Fibroblast of gingiva (primary cell): ENCODE results near the gene ENKUR.
A peak's percentile ranks its signal among the peaks of the same experiment; 100 is the strongest.

ENCODE experiments used
- DNase-seq: peaks from one replicate; pipeline ENCODE4 v3.0.0-alpha.2; 2011; ENCODE audit warnings: low read depth

Gene ENKUR, protein sequence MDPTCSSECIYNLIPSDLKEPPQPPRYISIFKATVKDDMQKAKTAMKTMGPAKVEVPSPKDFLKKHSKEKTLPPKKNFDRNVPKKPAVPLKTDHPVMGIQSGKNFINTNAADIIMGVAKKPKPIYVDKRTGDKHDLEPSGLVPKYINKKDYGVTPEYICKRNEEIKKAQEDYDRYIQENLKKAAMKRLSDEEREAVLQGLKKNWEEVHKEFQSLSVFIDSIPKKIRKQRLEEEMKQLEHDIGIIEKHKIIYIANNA

DNA sequence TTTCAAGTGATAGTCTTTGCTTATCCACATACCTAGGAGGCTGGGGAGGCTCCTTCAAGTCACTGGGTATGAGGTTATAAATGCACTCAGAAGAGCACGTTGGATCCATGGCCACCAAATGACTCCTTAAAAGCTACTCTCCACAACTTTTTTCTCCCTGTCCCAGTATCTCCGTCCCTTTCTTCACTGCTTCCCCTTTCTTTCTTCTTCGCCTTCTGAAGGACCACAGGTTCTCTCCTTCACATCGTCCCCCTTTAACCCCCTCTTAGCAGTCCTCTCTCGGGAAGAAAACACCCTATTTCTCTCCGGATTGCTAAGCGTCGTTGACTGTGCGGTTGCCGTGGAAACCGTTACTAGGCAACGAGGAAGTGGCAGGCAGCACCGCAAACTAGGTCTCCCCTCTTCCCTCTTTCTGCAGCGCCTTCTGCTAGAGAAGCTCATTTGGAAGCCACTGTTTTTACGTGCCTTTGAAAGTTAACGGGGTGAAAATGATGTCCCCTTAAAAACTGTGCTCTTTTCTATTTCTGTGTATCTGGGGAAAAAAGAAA is at the start of gene ENKUR:
ENKUR (minus strand) TSS at position 331 of the 548 bp plus-strand sequence; CDS start at position 109, 222 bp downstream.
- peak; percentile 92 for DNase-seq

DNA sequence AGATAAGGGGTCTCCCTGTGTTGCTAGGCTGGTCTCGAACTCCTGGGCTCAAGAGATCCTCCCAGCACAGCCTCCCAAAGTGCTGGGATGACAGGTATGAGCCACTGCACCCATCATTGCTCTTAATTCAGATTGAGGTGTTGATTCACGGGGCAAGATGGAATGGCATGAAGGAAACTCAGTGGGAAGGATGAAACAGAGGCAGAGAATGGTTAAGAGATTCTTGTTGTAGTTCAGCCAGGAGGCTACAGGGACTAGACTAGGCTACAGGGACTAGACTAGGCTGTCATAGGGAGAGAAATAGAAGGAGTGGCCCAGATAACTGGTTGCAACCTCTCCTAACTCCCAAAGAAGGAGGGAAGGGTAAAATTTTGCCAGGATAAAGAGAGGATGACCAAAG is 48.4 kb upstream of the ENKUR start:
- no peak for DNase-seq

DNA sequence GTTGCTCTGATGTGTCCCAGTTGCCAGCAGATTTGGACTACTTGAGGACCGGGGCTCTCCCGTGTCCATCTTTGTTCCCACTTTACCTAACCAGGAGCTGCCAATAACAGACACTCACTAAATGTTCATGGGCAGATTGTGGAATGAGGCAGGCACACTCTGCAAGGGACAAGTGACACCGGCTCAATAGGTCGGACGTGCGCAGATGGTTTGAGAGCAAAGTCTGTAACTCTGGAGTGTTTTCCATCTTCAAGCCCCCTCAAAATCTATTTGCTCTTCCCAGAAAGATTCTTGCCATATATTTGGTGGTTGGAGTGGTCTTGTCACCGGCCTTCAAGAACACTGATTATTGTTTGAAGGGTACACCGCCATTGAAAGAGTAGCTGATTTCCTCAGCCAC is 47.7 kb upstream of the ENKUR start:
- no peak for DNase-seq

DNA sequence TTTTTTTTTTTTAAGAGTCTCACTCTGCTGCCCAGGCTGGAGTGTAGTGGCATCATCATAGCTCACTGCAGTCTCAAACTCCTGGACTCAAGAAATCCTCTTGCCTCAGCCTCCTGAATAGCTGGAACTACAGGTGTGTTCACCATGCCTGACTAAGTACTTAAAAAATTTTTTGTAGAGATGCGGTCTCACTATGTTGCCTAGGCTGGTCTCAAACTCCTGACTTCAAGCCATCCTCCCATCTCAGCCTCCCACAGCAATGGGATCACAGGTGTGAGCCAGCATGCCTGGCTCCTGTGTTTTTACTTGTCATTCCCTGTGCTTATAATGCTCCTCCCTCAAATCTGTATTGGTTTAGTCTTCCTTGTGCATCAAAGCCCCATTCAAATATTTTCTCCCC is 47.2 kb upstream of the ENKUR start:
- DNase-seq, result no peak

DNA sequence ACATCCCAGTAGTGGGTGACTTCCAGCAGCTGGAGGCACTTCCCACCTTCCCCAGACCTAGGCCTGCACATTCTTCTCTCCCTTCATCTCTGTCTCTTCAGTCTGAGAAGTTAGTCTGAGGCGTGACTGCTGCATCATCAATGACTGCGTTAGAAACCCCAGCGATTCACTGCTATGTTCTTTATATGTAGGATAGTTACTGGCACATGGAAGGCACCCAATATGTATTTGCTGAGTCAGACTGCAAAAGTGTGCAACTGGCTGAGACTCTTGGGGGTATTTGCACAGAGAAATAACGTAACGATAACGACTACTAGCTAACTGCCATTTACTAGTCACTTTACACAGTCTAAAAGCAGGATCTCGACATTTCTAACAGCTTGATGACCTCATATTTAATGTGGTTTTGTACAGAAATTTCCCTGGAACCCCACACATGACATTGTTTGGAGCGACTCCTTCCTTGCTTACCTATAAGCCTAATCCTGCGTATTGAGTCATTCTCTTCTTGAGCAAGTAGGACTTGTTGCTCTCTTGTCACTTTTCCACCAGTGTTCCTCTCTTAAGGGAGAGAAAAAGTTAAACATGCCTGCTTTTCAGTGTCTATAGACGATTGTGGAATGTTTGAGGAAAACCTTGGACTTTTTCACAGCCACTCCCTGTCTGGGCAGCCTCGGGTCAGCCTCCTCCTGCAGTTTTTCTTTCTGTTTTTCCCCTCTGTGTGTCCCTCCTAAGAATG is 45.9 kb upstream of the ENKUR start:
- no peak for DNase-seq

DNA sequence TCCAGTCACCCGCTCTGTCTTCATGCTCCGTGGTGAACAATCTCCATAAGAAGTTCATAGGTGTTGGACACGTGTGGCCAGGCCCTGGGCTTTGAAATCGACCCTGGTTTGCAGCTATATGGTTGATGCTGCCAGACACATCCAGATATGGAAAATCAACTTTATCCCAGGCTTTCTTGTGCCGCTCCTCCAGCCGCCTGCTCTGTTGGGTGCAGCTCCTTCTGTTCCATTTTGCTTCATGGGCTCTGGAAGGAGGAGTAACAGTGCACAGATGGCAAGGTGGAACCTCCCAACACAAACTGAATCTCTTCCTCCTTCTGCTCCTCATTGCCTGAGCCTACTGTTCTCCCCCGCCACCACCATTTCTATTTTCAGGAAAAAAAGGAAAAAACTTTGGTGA is 45.2 kb upstream of the ENKUR start:
- no peak for DNase-seq

DNA sequence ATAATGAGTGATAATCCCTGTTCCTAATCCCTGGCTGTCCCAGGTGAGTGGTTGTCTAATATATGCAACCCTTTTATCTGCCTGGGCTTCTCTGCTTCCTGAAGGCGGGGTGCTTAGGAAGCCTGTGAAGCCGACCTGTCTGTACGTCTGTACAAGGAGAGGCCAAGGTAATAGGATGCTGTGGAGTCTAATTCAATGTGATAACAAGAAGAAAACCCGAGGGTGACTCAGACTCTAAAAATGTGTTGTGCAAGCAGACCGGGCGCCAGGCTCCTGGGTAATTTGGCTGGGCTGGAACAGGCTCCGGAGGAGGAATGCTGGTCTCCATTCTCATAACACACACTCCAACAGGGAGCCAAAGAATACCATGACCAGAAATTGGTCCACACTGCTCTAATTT is 44.0 kb upstream of the ENKUR start:
- peak; percentile 83 for DNase-seq

DNA sequence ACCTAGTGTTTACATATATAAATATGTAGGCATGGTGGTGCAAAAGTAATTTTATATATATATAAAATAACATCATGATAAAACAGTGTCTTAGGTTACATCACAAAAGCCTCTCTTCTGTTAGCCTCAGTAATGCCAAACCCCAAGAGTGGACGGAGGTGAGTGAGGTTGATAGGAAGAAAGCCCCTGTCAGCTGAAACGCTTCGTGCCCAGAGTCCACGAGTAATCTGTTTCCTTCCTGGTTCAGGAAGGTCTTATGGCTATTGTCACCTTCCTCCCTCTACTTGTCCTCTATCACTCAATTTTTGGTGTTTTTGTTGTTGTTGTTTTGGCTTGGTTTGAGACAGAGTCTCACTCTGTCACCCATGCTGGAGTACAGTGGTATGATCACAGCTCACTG is 41.9 kb upstream of the ENKUR start:
- DNase-seq, result no peak

DNA sequence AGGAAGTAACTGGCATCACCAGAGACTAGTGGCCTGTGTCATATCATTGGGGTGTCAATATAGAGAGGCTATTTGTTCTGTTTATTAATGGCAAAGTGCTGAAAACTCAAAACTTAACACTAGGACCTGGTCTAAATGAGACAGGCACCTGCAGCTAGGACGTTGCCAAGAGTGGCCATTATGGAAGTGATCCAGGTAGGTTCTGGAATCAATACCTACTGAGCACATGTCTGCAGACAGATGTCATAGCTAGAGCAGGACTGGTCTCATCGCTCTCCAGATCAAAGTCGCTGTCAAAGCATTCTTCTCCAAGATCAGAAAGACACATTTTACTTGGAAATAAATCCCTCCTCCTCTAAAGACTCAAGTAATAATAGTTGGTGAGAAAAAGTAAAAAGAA is 40.8 kb upstream of the ENKUR start:
- DNase-seq, result no peak

DNA sequence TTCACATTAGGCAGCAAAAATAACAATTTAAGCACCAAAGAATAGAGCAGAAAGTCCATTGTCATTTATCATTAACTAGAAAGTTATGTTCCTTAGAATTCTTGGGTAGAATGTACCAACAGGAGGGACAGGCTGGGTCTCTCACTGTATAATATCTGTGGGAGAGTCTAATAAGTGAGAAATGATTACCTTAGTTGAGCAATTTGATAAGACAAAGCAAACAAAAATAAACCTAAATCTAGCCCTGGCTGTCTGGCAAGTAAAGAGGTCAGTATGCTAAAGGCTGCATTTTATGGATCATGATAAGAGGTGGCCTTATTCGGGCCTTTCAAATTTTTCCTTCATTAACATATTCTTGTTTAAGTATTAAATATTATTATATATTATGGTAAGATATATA is 36.1 kb upstream of the ENKUR start:
- DNase-seq, result no peak

DNA sequence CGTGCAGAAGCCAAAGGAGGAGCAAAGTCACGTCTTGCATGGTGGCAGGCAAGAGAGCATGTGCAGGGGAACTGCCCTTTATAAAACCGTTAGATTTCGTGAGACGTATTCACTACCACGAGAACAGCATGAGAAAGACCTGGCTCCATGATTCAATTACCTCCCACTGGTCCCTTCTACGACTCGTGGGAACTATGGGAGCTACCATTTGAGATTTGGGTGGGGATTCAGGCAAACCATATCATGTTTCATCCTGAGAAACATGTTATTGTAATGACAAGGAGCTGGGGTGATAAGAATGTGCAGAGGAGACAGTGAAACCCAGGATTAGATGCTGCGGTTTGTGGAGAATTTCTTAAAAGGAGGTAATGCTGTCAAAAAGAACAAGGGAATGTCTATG is 34.4 kb upstream of the ENKUR start:
- no peak for DNase-seq

DNA sequence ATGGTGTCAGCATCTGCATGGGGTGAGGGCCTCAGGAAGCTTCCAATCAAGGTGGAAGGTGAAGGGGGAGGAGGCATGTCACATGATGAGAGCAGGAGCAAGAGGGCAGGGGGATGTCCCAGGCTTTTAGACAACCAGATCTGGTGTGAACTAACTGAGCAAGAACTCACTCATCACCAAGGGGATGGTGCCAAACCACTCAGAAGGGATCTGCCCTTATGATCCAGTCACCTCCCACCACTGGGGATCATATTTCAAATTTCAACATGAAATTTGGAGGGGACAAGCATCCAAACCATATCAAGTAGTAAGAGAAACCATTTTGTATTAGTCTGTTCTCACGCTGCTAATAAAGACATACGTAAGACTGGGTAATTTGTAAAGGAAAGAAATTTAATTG is 34.0 kb upstream of the ENKUR start:
- peak; percentile 30 for DNase-seq

DNA sequence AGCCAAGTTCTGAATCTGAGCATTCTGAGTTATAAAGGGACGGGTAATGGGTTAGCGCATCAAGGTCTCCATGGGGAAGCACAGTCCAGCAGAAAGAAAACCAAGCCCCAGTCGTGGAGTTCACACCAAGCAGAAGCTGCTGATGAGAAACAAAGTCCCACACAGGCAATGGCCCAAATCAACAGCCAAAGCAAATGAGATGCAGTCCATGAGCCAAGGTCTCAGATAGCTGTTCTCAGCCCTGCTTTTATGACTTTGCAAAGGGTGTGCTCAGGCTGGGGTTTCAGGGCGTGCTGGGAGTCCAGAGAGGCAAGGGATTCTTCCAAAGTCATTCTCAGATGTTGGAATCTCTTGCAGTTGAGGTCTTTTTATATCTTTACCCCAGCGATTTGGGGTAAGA is 32.5 kb upstream of the ENKUR start:
- no peak for DNase-seq

DNA sequence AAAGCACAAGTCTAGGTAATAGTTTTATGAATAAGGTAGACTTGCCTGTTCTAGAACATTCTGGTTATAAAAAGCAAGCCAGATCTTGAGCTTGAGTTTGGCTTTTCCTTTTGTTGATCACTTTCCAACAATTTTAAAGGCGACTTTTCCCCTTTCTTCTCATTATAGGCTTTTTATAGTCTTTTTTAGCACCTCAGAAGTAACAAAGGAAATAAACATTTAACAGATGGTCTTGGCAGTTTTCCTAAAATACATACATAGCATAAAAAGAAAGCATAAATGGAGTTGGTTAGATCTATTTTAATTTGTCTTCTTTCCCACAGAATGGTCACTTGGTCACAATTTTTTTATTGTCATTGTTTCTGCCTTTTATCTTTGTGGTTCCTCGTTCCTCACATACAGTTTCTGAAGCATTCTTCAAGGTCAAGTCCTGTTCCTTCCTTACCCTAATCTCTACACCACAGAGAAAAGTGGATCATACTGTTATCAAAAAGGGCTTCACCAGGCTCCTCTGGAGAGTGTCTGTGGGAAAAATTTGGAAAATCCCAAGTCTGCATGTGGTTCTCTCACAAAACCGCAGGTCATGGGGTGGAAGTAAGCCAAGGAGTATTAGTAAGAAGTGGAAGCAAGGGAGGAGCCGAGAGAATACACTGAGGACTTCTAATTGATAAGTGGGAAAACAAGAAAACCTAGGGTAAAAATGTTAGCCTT is 31.8 kb upstream of the ENKUR start:
- peak; percentile 33 for DNase-seq

DNA sequence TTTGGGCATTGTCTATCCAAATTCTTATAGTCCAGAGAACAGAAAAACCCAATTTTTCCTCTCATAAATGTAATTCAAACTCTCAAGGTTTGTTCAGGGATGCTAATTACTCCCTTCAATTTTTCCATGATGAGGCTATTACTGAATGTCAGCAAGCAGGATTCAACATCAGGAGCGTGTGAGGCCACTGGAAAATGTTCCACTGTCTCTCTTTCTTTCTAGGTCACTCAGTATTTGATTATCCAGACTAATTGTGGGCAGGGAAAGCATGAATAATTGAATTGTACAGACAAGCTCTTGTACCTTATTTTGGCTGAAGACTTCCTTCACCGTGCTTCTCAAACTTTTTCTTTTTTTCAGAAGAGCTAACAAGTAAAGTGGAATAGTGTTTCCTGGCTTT is 31.1 kb upstream of the ENKUR start:
- DNase-seq, result no peak

DNA sequence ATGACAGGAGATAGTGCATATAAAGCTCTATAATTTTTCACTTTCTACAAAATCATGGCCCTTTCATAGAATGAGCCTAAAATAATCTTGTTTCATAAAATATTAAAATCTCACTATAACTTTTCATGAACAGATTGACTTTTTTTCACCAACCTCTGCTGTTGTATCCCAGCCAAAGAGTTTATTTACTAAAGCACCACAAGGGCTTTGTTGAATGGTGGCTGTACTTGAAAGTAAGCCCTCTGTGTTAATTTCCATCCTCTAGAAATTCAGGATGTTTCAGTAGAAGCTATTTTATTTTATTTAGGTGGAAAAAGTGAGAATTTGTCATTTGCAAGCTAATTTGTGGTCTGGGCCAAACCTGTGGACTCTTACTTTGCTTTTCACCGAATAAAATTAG is 30.7 kb upstream of the ENKUR start:
- no peak for DNase-seq

DNA sequence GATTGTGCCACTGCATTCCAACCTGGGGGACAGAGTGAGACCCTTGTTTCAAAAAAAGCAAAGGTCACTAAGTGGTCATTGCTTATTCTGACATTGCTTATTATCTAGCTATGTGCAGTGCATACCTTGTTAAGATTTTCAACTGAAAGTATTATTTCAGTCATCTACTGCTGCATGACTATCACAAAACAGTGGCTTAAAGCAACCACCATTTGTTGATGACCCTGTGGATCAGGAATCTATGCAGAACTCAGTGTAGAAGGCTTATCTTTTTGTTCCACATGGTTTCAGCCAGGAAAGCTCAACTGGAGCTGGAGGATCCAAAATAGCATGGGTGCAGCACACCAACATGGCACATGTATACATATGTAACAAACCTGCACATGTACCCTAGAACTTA is 23.6 kb upstream of the ENKUR start:
- DNase-seq, result no peak

DNA sequence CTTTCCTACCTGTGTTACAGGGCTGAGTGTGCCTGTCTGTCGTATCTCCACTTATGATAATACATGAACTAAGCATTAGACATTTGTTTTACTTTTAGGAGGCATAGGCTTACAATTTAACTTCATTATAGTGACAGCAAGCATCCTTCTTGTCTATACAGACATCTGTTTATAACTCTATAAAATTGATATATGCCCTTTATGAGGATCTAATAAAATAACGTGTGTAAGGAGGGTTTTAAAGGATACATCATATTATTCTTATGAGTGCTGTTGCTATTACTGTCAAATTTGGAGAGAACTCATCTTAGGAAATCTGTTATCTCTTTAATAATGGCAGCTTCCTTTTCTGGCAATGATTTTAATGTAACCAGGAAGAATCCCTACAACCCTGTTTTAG is 22.4 kb upstream of the ENKUR start:
- DNase-seq, result no peak

DNA sequence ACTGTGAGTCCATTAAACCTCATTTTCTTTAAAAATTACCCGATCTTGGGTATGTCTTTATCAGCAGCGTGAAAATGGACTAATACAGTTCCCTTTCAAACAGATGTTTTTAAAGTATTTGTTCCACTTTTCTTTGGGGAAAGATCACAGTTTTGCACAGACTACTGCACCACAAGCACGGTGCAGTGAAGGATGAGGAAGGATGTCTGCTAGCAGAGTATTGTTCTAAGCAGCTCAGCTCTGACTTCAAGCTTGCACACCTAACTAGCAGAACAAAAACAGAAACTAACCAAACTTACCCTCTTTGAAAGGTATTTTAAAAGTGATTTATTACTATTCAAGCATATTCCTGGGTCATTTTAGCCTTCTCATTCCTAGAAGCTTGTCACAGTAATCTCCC is 20.4 kb upstream of the ENKUR start:
- DNase-seq, result no peak

DNA sequence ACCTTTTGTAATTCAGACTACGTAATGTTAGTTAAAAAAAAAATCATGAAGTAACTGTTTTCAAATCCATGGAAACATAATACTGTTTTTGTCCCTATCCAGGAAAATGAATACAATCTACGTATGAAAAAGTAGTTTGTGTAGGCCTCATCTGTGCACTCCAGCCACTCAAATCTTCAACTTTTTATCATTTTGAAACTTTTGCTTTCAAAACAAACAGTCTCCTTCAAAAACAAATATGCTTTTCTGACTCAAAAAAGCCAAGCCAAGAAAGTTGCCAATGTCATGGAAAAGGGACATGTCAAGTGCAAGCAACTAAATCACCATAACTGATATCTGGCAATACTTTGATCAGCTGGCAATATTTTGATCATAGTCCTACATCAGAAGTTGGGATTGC is 13.6 kb upstream of the ENKUR start:
- DNase-seq, result no peak

DNA sequence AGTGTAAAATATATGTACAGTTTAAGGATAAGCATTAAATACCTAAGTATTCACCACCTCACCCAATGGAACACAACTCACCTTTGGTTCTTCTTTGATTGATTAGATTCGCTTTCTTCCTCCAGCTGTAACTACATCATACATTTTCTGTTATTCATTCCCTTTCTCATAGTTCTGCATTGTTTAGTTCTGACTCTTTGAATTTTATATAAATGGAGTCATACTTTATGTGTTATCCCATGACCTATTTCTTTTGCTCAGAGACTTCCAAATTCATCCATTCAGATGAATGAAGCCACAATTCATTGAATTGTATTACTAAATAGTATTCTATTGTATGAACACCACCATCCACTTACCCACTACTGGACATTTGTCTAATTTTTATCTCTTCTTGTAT is 12.8 kb upstream of the ENKUR start:
- no peak for DNase-seq

DNA sequence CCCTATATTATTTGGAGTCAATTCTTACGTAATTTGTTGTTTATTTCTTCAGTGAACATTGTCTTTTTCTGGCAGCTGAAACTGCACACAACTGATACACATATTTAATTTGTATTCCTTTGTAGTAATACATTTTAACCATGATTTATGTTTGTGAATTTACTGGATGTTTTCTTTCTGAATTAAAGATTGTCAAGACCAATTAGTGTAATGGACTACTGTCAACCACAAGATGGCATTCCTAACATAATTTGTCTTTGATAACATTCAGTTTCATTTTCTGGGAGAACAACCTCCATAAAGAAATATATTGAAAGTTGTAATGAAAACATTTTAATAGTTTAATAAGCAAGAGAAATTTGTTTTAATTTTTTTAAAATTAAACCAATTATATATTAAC is 10.5 kb upstream of the ENKUR start:
- DNase-seq, result no peak

DNA sequence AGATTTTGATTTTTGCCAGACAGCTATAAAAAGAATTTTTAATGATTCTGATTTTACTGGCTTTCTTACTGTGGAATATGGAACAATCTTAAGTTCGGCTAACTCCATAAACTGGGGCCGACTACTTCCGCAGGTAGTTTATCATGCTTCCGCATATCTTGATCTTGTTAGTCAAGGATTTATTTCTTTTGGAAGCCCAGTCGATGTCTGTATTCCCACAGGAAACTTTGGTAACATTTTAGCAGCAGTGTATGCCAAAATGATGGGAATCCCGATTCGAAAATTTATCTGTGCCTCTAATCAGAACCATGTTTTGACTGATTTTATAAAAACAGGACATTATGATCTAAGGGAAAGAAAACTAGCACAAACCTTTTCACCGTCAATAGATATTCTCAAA is 8.6 kb upstream of the ENKUR start:
- no peak for DNase-seq
